ENCODE measurements around the gene FTMT.

- no peak for TF ChIP-seq KLF1 (tag; IDR thresholded peaks at IDR 0.05)
- TF ChIP-seq TEAD4 (IDR thresholded peaks at IDR 0.05; ENCODE audit: low read length), result no peak
- TF ChIP-seq TEAD4 (CRISPR knock-in tag; IDR thresholded peaks at IDR 0.05; ENCODE audit: borderline replicate concordance), result no peak
- TF ChIP-seq TRIM28 (IDR thresholded peaks at IDR 0.05), result no peak
- TF ChIP-seq PATZ1 (CRISPR knock-in tag; IDR thresholded peaks at IDR 0.05; ENCODE audit: borderline replicate concordance), result no peak
- TF ChIP-seq STAT6 (CRISPR knock-in tag; IDR thresholded peaks at IDR 0.05), result no peak
- no peak for TF ChIP-seq XRCC3 (IDR thresholded peaks at IDR 0.05)
- no peak for TF ChIP-seq SMAD3 (CRISPR knock-in tag; conservative IDR thresholded peaks at IDR 0.05)
- TF ChIP-seq PBX2 (CRISPR knock-in tag; IDR thresholded peaks at IDR 0.05; ENCODE audit: low read depth), result no peak
- no peak for TF ChIP-seq PBX2 (tag; conservative IDR thresholded peaks at IDR 0.05; ENCODE audit: low read depth)
- TF ChIP-seq CTCF (IDR thresholded peaks at IDR 0.05 in 2 of 3, conservative IDR thresholded peaks at IDR 0.05 in 1 of 3; ENCODE audit: insufficient read depth in 2 of 3, low read depth in 1 of 3, low read length in 3 of 3), result no peak
- TF ChIP-seq CBX3 (IDR thresholded peaks at IDR 0.05; ENCODE audit: borderline replicate concordance in 1 of 2, low read length in 2 of 2), result no peak
- TF ChIP-seq SPI1 (IDR thresholded peaks at IDR 0.05; ENCODE audit: borderline replicate concordance, low read depth, low read length), result no peak
These were observed 31.9 kb upstream of the FTMT start for GRCh38 chr5:121819682-121820261.
